NCI-H2196 (cell line): Measurements from ENCODE around the gene MTTP.

ENCODE experiments used
- DNase-seq: peaks from one replicate; lab custom pipeline; 2025; ENCODE audit not compliant: unreplicated experiment; lab: John Stamatoyannopoulos, UW

Gene MTTP

GRCh38 chr4:99637174-99637573 is 62.5 kb downstream of the MTTP start:
- no peak for DNase-seq

GRCh38 chr4:99640676-99641075 is 66.1 kb downstream of the MTTP start:
- no peak for DNase-seq

GRCh38 chr4:99642725-99643489 is 68.3 kb downstream of the MTTP start:
- DNase-seq, result no peak

GRCh38 chr4:99644453-99644852 is 69.8 kb downstream of the MTTP start:
- no peak for DNase-seq

GRCh38 chr4:99645036-99645435 is 70.4 kb downstream of the MTTP start:
- no peak for DNase-seq

GRCh38 chr4:99645638-99646037 is 71.0 kb downstream of the MTTP start:
- DNase-seq, result no peak

- no peak for DNase-seq
These were observed 72.4 kb downstream of the MTTP start for GRCh38 chr4:99647071-99647470.

- no peak for DNase-seq
These were observed 73.7 kb downstream of the MTTP start for GRCh38 chr4:99648321-99648720.

- DNase-seq, result no peak
These were observed 74.6 kb downstream of the MTTP start for GRCh38 chr4:99649208-99649607.

- no peak for DNase-seq
These were observed 75.2 kb downstream of the MTTP start for GRCh38 chr4:99649778-99650177.

GRCh38 chr4:99651016-99651769 is 76.6 kb downstream of the MTTP start:
- no peak for DNase-seq

GRCh38 chr4:99651811-99652485 is 77.3 kb downstream of the MTTP start:
- no peak for DNase-seq

- no peak for DNase-seq
These were observed 78.2 kb downstream of the MTTP start for GRCh38 chr4:99652596-99653436.

- DNase-seq, result no peak
These were observed 79.3 kb downstream of the MTTP start for GRCh38 chr4:99653916-99654315.

GRCh38 chr4:99654361-99654761 is 79.7 kb downstream of the MTTP start:
- no peak for DNase-seq

- DNase-seq, result peak; percentile 21
These were observed 80.9 kb downstream of the MTTP start for GRCh38 chr4:99655308-99656081.

GRCh38 chr4:99657798-99658197 is 83.2 kb downstream of the MTTP start, which contains the start of gene C4orf54:
Gene C4orf54 (minus strand): TSS chr4:99657828. CDS start chr4:99654648, 3,180 bp downstream.
- no peak for DNase-seq

GRCh38 chr4:99658666-99659065 is 84.0 kb downstream of the MTTP start:
- DNase-seq, result no peak

- DNase-seq, result no peak
These were observed 87.3 kb downstream of the MTTP start for GRCh38 chr4:99661907-99662306.

- DNase-seq, result no peak
These were observed 90.1 kb downstream of the MTTP start for GRCh38 chr4:99664716-99665115.
